H9 (cell line): Measurements from ENCODE around the gene ANKRD23. TPM values are rescaled to one million over a fixed set of nuclear protein-coding genes. Genes with fewer than 3 reads are reported as not detected.
A peak's percentile ranks its signal among the peaks of the same experiment; 100 is the strongest.

Experiments
- DNase-seq: peaks from one replicate; pipeline ENCODE4 v3.0.0-alpha.2; 2017
- H2AFZ ChIP-seq: one replicate; pipeline ENCODE4 v1.6.1; 2013; ENCODE audit warnings: mild to moderate bottlenecking, low read length, control low read depth, moderate library complexity
- H2AK5ac ChIP-seq: 2 replicates; pipeline ENCODE4 v1.6.1; 2013; ENCODE audit warnings: low read length, control low read depth, mixed read lengths; ENCODE audit not compliant: insufficient read length
- H2BK120ac ChIP-seq: one replicate; pipeline ENCODE4 v1.6.1; 2013; ENCODE audit warnings: low read depth, mild to moderate bottlenecking, low read length, control low read depth, inconsistent platforms; ENCODE audit not compliant: poor library complexity, severe bottlenecking
- H2BK12ac ChIP-seq: 2 replicates; pipeline ENCODE4 v1.6.1; 2013; ENCODE audit warnings: low read length, control low read depth, mixed read lengths, low read depth; ENCODE audit not compliant: insufficient read length
- H2BK15ac ChIP-seq: 2 replicates; pipeline ENCODE4 v1.6.1; 2013; ENCODE audit warnings: low read depth, low read length, control low read depth
- H2BK20ac ChIP-seq: one replicate; pipeline ENCODE4 v1.6.1; 2013; ENCODE audit warnings: low read depth, mild to moderate bottlenecking, low read length, control low read depth, inconsistent platforms; ENCODE audit not compliant: poor library complexity, severe bottlenecking
- H2BK5ac ChIP-seq: 2 replicates; pipeline ENCODE4 v1.6.1; 2013; ENCODE audit warnings: low read length, control low read depth, mixed read lengths; ENCODE audit not compliant: insufficient read length
- H3K14ac ChIP-seq: 2 replicates; pipeline ENCODE4 v1.6.1; 2013; ENCODE audit warnings: low read length, control low read depth; ENCODE audit not compliant: insufficient read depth
- H3K18ac ChIP-seq: 2 replicates; pipeline ENCODE4 v1.6.1; 2013; ENCODE audit warnings: low read depth, mild to moderate bottlenecking, mixed read lengths, low read length, control low read depth; ENCODE audit not compliant: insufficient read length
- H3K23ac ChIP-seq: 2 replicates; pipeline ENCODE4 v1.6.1; 2013; ENCODE audit warnings: low read length, control low read depth, mixed read lengths, low read depth; ENCODE audit not compliant: insufficient read length
- H3K23me2 ChIP-seq: 2 replicates; pipeline ENCODE4 v1.6.1; 2013; ENCODE audit warnings: low read depth, mild to moderate bottlenecking, mixed read lengths, low read length, control low read depth; ENCODE audit not compliant: insufficient read length, poor library complexity, severe bottlenecking
- H3K27ac ChIP-seq: 2 replicates; pipeline ENCODE4 v1.5.1; 2013; ENCODE audit warnings: low read length, control low read depth, mixed read lengths, low read depth; ENCODE audit not compliant: insufficient read length
- H3K27me3 ChIP-seq: 2 replicates; pipeline ENCODE4 v1.6.1; 2013; ENCODE audit warnings: low read length, control low read depth, inconsistent platforms; ENCODE audit not compliant: insufficient read depth
- H3K4ac ChIP-seq: 2 replicates; pipeline ENCODE4 v1.6.1; 2013; ENCODE audit warnings: low read depth, mild to moderate bottlenecking, control low read depth, inconsistent platforms, low read length, moderate library complexity
- H3K4me1 ChIP-seq: 2 replicates; pipeline ENCODE4 v1.6.1; 2013; ENCODE audit warnings: low read length, control low read depth, inconsistent platforms; ENCODE audit not compliant: insufficient read depth
- H3K4me2 ChIP-seq: 2 replicates; pipeline ENCODE4 v1.6.1; 2013; ENCODE audit warnings: low read length, control low read depth, mixed read lengths; ENCODE audit not compliant: insufficient read length, insufficient read depth
- H3K56ac ChIP-seq: 2 replicates; pipeline ENCODE4 v1.6.1; 2013; ENCODE audit warnings: low read depth, mild to moderate bottlenecking, mixed read lengths, low read length, control low read depth; ENCODE audit not compliant: insufficient read length
- H3K79me1 ChIP-seq: 2 replicates; pipeline ENCODE4 v1.6.1; 2013; ENCODE audit warnings: low read depth, mild to moderate bottlenecking, moderate library complexity, low read length, control low read depth, inconsistent platforms; ENCODE audit not compliant: insufficient read depth, poor library complexity, severe bottlenecking
- H3K79me2 ChIP-seq: 2 replicates; pipeline ENCODE4 v1.6.1; 2013; ENCODE audit warnings: low read length, control low read depth, inconsistent platforms; ENCODE audit not compliant: insufficient read depth
- H3K9ac ChIP-seq: 2 replicates; pipeline ENCODE4 v1.6.1; 2013; ENCODE audit warnings: low read length, control low read depth, mixed read lengths; ENCODE audit not compliant: insufficient read length; ENCODE audit errors: extremely low read depth
- H3K9me3 ChIP-seq: one replicate; pipeline ENCODE4 v1.6.1; 2013; ENCODE audit warnings: low read depth, low read length, inconsistent platforms; ENCODE audit not compliant: control insufficient read depth
- H3T11ph ChIP-seq: one replicate; pipeline ENCODE4 v1.6.1; 2013; ENCODE audit warnings: mild to moderate bottlenecking, low read length, control low read depth, inconsistent platforms
- H4K20me1 ChIP-seq: one replicate; pipeline ENCODE4 v1.6.1; 2013; ENCODE audit not compliant: control insufficient read depth, insufficient read length, insufficient read depth
- H4K5ac ChIP-seq: 2 replicates; pipeline ENCODE4 v1.6.1; 2013; ENCODE audit warnings: low read depth, mild to moderate bottlenecking, mixed read lengths, low read length, control low read depth; ENCODE audit not compliant: insufficient read length
- H4K8ac ChIP-seq: replicated peaks from 2 replicates; pipeline ENCODE4 v1.6.1; 2013; ENCODE audit warnings: low read length, control low read depth, mixed read lengths, low read depth; ENCODE audit not compliant: insufficient read length
- H4K91ac ChIP-seq: 2 replicates; pipeline ENCODE4 v1.6.1; 2013; ENCODE audit warnings: low read depth, mild to moderate bottlenecking, moderate library complexity, mixed read lengths, low read length, control low read depth; ENCODE audit not compliant: insufficient read length
- H3K27ac Mint-ChIP-seq, 3 experiments: 2 replicates in 2 of 3; 3 replicates in 1 of 3; pipeline ENCODE4 v1.8.0; 2020 to 2021; ENCODE audit warnings: mixed read lengths in 3 of 3, mild to moderate bottlenecking in 1 of 3, moderate library complexity in 1 of 3
- H3K27me3 Mint-ChIP-seq: 2 replicates; pipeline ENCODE4 v1.8.0; 2021; ENCODE audit warnings: low read depth, mild to moderate bottlenecking, moderate library complexity, mixed read lengths
- H3K36me3 Mint-ChIP-seq, 3 experiments: 2 replicates in 2 of 3; 3 replicates in 1 of 3; pipeline ENCODE4 v1.8.0; 2020 to 2021; ENCODE audit warnings: low read depth in 3 of 3, mixed read lengths in 3 of 3; ENCODE audit not compliant: insufficient read depth in 1 of 3
- H3K4me1 Mint-ChIP-seq, 2 experiments: 2 replicates each; pipeline ENCODE4 v1.8.0; 2020; ENCODE audit warnings: mixed read lengths in 2 of 2
- H3K4me3 Mint-ChIP-seq, 2 experiments: 2 replicates in 1 of 2; 3 replicates in 1 of 2; pipeline ENCODE4 v1.8.0; 2020 to 2021; ENCODE audit warnings: mild to moderate bottlenecking in 2 of 2, mixed read lengths in 2 of 2, moderate library complexity in 1 of 2
- H3K9me3 Mint-ChIP-seq, 2 experiments: 2 replicates in 1 of 2; 3 replicates in 1 of 2; pipeline ENCODE4 v1.8.0; 2020; ENCODE audit warnings: mild to moderate bottlenecking in 2 of 2, mixed read lengths in 2 of 2, moderate library complexity in 1 of 2
- CTCF ChIP-seq: fragments of 200-600 bp; sonication (generic); conservative IDR thresholded peaks from 3 replicates; pipeline ENCODE4 v1.8.0; 2021; ENCODE audit warnings: antibody characterized with exemption, mild to moderate bottlenecking
- WGBS: extraction: QIAGEN DNeasy Blood & Tissue Kit; methylation state at CpG from one replicate; pipeline ENCODE4 v1.1.7; 2013; ENCODE audit warnings: missing lambda C conversion rate, low lambda C conversion rate, mixed read lengths; ENCODE audit not compliant: insufficient read length; ENCODE audit errors: extremely low coverage; 5-methylcytosine and 5-hydroxymethylcytosine counted together
- total RNA-seq: library from RNA; stranded (reverse); gene quantifications from 2 replicates; pipeline ENCODE4 v1.2.1, GENCODE V29; 2021

The ANKRD23 gene
- total RNA-seq, 1 experiment from 2014 or later: 2.4 TPM

- no peak for DNase-seq
- Mint-ChIP-seq H3K27me3 (no peaks in the 10 kb centered on the region), H3K4me1 (no peaks in the 10 kb centered on the region), H3K9me3 (no peaks in the 10 kb centered on the region), H3K36me3 (peaks cover 0 to 10% (median 4%) of the 10 kb centered on the region in 3 experiments; a peak in 4 of 7 replicates), H3K27ac (peak overlapping the region in 1 of 3 experiments; percentile 40; a peak in 1 of 7 replicates), H3K4me3 (no peak overlapping the region)
- Histone ChIP-seq H4K20me1 (no peaks in the 10 kb centered on the region), H2BK20ac (no peak overlapping the region), H2BK15ac (no peak overlapping the region), H2AK5ac (no peak overlapping the region), H3K79me1 (no peaks in the 10 kb centered on the region), H3T11ph (no peak overlapping the region), H4K91ac (no peak overlapping the region), H3K9ac (no peak overlapping the region), H3K9me3 (no peaks in the 10 kb centered on the region), H3K23me2 (no peaks in the 10 kb centered on the region), H3K23ac (no peak overlapping the region), H2AFZ (no peak overlapping the region), H3K27me3 (no peaks in the 10 kb centered on the region), H3K14ac (no peak overlapping the region), H3K18ac (no peak overlapping the region), H3K79me2 (no peaks in the 10 kb centered on the region), H3K27ac (no peak overlapping the region), H3K56ac (no peak overlapping the region), H2BK5ac (no peak overlapping the region), H4K5ac (no peak overlapping the region), H2BK120ac (no peak overlapping the region), H3K4me1 (no peaks in the 10 kb centered on the region), H3K4ac (no peak overlapping the region), H4K8ac (no peak overlapping the region), H2BK12ac (no peak overlapping the region), H3K4me2 (no peak overlapping the region)
- WGBS: no CpG with 5 or more reads among the region's 8 CpGs
- TF ChIP-seq CTCF: no peak
These were observed 44.2 kb downstream of the ANKRD23 start for GRCh38 chr2:96799623-96799935.
